MM.1S (cell line): Measurements from ENCODE around the gene CD58.

Source experiments
- CTCF ChIP-seq: fragments of 300-600 bp; sonication (generic); IDR thresholded peaks from 2 replicates; pipeline ENCODE4 v1.5.1; 2016; ENCODE audit warnings: antibody characterized with exemption, low read length, mixed read lengths
- EZH2phosphoT487 ChIP-seq: fragments of 300-600 bp; sonication (generic); IDR thresholded peaks from 2 replicates; pipeline ENCODE4 v1.6.1; 2018; ENCODE audit warnings: antibody characterized with exemption, low read length

DNA sequence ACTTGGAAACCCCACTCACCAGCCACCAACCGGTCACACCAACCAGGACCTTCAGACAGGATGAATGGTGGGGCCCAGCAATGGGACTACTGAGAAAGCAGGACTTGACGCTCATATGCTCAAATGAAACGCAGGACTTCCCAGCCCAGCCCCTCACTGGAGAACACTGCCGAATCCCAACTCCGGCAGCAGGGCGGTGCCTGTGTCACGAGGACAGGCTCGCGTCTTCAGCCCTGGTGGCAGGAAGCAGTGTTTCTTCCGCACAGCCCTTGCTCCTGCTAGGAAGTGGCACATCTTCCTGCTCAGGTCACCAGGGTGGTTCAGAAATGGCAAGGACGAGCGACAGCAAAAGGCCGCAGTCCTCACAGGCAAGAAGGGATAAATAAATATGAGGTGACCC, 38.9 kb downstream of the CD58 start:
- TF ChIP-seq CTCF: no peak
- no peak for TF ChIP-seq EZH2phosphoT487
